ENCODE measurements around the gene CNOT8.
A peak's percentile ranks its signal among the peaks of the same experiment; 100 is the strongest.

Gene CNOT8

GRCh38 chr5:154851351-154851750 is 7.1 kb upstream of the CNOT8 start:
- no peaks in the 10 kb centered on the region for H3K36me3 ChIP-seq (ENCODE audit: insufficient read depth, low read length)
- no peaks in the 10 kb centered on the region for H3K9me3 ChIP-seq (ENCODE audit: insufficient read depth, low read length, severe bottlenecking)
- DNase-seq (no peak), ATAC-seq (ENCODE audit: insufficient read depth, low read depth) (no peak)
- TF ChIP-seq EZH2 (IDR thresholded peaks at IDR 0.05; ENCODE audit: borderline replicate concordance, low read depth, low read length, severe bottlenecking) = no peak
- TF ChIP-seq CTCF (IDR thresholded peaks at IDR 0.05; ENCODE audit: borderline replicate concordance, extremely low read depth, low read length, poor library complexity, severe bottlenecking) = no peak
- no peak overlapping the region for H3K4me2 ChIP-seq (ENCODE audit: insufficient read depth, low read length)
- no peak overlapping the region for H3K4me3 ChIP-seq (ENCODE audit: low read depth in 1 of 2, low read length in 2 of 2)
- H2AFZ ChIP-seq (ENCODE audit: low read depth, low read length) = no peak overlapping the region
- H4K20me1 ChIP-seq (ENCODE audit: insufficient read depth, low read length) = no peaks in the 10 kb centered on the region
- no peak overlapping the region for H3K9ac ChIP-seq (ENCODE audit: low read depth, low read length)
- no peak overlapping the region for H3K27ac ChIP-seq (ENCODE audit: low read length)
- no peaks in the 10 kb centered on the region for H3K79me2 ChIP-seq (ENCODE audit: insufficient read depth, low read length)
- H3K27me3 ChIP-seq (ENCODE audit: insufficient read depth, low read length, poor library complexity) = no peaks in the 10 kb centered on the region
- no peaks in the 10 kb centered on the region for H3K4me1 ChIP-seq (ENCODE audit: insufficient read depth, low read length)

GRCh38 chr5:154857530-154858296 is 714 bp upstream of the CNOT8 start:
- peaks cover 43% of the 10 kb centered on the region for H3K79me2 ChIP-seq (ENCODE audit: insufficient read depth, low read length)
- peak overlapping the region; percentile 66 to 79 for H3K4me3 ChIP-seq (ENCODE audit: low read depth in 1 of 2, low read length in 2 of 2)
- H3K4me2 ChIP-seq (ENCODE audit: insufficient read depth, low read length) = peak overlapping the region; percentile 77
- no peaks in the 10 kb centered on the region for H3K9me3 ChIP-seq (ENCODE audit: insufficient read depth, low read length, severe bottlenecking)
- H3K36me3 ChIP-seq (ENCODE audit: insufficient read depth, low read length) = peaks cover 4% of the 10 kb centered on the region; the same call in 1 of the 2 replicates
- DNase-seq = peak; percentile 92
- ATAC-seq (ENCODE audit: insufficient read depth, low read depth) = peak; percentile 62
- peak overlapping the region; percentile 95 for H3K9ac ChIP-seq (ENCODE audit: low read depth, low read length)
- TF ChIP-seq CTCF (IDR thresholded peaks at IDR 0.05; ENCODE audit: borderline replicate concordance, extremely low read depth, low read length, poor library complexity, severe bottlenecking) (no peak), EZH2 (IDR thresholded peaks at IDR 0.05; ENCODE audit: borderline replicate concordance, low read depth, low read length, severe bottlenecking) (no peak)
- no peaks in the 10 kb centered on the region for H3K27me3 ChIP-seq (ENCODE audit: insufficient read depth, low read length, poor library complexity)
- peaks cover 27% of the 10 kb centered on the region for H4K20me1 ChIP-seq (ENCODE audit: insufficient read depth, low read length)
- peaks cover 38% of the 10 kb centered on the region for H3K4me1 ChIP-seq (ENCODE audit: insufficient read depth, low read length)
- peak overlapping the region; percentile 95 for H2AFZ ChIP-seq (ENCODE audit: low read depth, low read length)
- H3K27ac ChIP-seq (ENCODE audit: low read length) = peak overlapping the region; percentile 96

GRCh38 chr5:154858972-154859871 is 795 bp downstream of the CNOT8 start:
- peaks cover 57% of the 10 kb centered on the region for H3K79me2 ChIP-seq (ENCODE audit: insufficient read depth, low read length)
- peak; percentile 11 for DNase-seq

More at GRCh38 chr5:154858972-154859871, 795 bp downstream of the CNOT8 start:
- Histone ChIP-seq H3K36me3 (ENCODE audit: insufficient read depth, low read length) (peaks cover 17% of the 10 kb centered on the region), H4K20me1 (ENCODE audit: insufficient read depth, low read length) (peaks cover 36% of the 10 kb centered on the region), H3K4me2 (ENCODE audit: insufficient read depth, low read length) (peak overlapping the region; percentile 77), H2AFZ (ENCODE audit: low read depth, low read length) (peak overlapping the region; percentile 58), H3K4me1 (ENCODE audit: insufficient read depth, low read length) (peaks cover 38% of the 10 kb centered on the region), H3K27ac (ENCODE audit: low read length) (peak overlapping the region; percentile 96), H3K27me3 (ENCODE audit: insufficient read depth, low read length, poor library complexity) (no peaks in the 10 kb centered on the region), H3K9ac (ENCODE audit: low read depth, low read length) (peak overlapping the region; percentile 95), H3K9me3 (ENCODE audit: insufficient read depth, low read length, severe bottlenecking) (no peaks in the 10 kb centered on the region), H3K4me3 (ENCODE audit: low read depth in 1 of 2, low read length in 2 of 2) (peak overlapping the region; percentile 66 to 79)
- ATAC-seq (ENCODE audit: insufficient read depth, low read depth) = no peak
- TF ChIP-seq CTCF (IDR thresholded peaks at IDR 0.05; ENCODE audit: borderline replicate concordance, extremely low read depth, low read length, poor library complexity, severe bottlenecking) = no peak
- no peak for TF ChIP-seq EZH2 (IDR thresholded peaks at IDR 0.05; ENCODE audit: borderline replicate concordance, low read depth, low read length, severe bottlenecking)

Data from DND-41 (cell line).